OCI-LY1 (cell line): Measurements from ENCODE around the gene TEC.

Experiments
- EZH2 ChIP-seq: fragments of 200-600 bp; sonication (generic), shearing (Covaris generic); IDR thresholded peaks from 2 replicates; pipeline ENCODE4 v1.8.0; 2017; ENCODE audit warnings: borderline replicate concordance, mixed run types, mild to moderate bottlenecking, antibody characterized with exemption, low read length, moderate library complexity, mixed read lengths
- TF ChIP-seq, protein P1 (sequence below): fragments of 200-600 bp; sonication (generic), shearing (Covaris generic); IDR thresholded peaks from 2 replicates; pipeline ENCODE4 v1.5.1; 2017; ENCODE audit warnings: mild to moderate bottlenecking, antibody characterized with exemption, low read length, moderate library complexity, mixed read lengths

DNA sequence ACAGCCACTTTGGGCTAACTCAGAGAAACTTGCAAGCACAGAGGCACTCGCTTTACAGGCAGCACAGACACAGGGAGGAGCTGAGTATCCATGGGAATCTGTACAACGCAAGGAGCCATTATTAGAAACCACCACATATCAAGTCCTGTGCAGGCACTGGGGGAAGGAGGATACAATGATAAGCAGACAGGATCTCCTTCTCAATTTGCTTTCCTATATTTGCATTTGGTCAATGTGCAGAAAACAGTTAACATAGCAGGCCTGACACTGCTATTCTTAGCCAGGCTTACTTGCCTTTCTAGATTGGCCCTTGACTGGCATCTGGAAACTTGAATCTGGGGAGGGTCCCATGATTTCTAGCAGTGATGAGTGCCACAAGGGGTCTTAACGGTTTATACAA lies 65.8 kb downstream of the TEC start:
- TF ChIP-seq, protein P1, sequence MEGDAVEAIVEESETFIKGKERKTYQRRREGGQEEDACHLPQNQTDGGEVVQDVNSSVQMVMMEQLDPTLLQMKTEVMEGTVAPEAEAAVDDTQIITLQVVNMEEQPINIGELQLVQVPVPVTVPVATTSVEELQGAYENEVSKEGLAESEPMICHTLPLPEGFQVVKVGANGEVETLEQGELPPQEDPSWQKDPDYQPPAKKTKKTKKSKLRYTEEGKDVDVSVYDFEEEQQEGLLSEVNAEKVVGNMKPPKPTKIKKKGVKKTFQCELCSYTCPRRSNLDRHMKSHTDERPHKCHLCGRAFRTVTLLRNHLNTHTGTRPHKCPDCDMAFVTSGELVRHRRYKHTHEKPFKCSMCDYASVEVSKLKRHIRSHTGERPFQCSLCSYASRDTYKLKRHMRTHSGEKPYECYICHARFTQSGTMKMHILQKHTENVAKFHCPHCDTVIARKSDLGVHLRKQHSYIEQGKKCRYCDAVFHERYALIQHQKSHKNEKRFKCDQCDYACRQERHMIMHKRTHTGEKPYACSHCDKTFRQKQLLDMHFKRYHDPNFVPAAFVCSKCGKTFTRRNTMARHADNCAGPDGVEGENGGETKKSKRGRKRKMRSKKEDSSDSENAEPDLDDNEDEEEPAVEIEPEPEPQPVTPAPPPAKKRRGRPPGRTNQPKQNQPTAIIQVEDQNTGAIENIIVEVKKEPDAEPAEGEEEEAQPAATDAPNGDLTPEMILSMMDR: no peak
- TF ChIP-seq EZH2: no peak
